ENCODE measurements around the gene MRFAP1L1.

Gene MRFAP1L1

GRCh38 chr4:6687947-6688878 lies 21.5 kb downstream of the MRFAP1L1 start:
- no peak overlapping the region for H3K4me3 ChIP-seq (ENCODE audit: low read depth, low read length)
- peak; percentile 47 for TF ChIP-seq CTCF (IDR thresholded peaks at IDR 0.05; ENCODE audit: control insufficient read depth, extremely low read depth, insufficient read depth)
- DNase-seq (ENCODE audit: low read depth) = peak; percentile 92

- no peak for DNase-seq (ENCODE audit: low read depth)
- TF ChIP-seq CTCF (IDR thresholded peaks at IDR 0.05; ENCODE audit: control insufficient read depth, extremely low read depth, insufficient read depth) = no peak
These were observed 23.4 kb downstream of the MRFAP1L1 start for GRCh38 chr4:6686104-6686787.

GRCh38 chr4:6684656-6685055 lies 25.0 kb downstream of the MRFAP1L1 start:
- H3K4me3 ChIP-seq (ENCODE audit: low read depth, low read length) = no peak overlapping the region
- no peak for DNase-seq (ENCODE audit: low read depth)
- TF ChIP-seq CTCF (IDR thresholded peaks at IDR 0.05; ENCODE audit: control insufficient read depth, extremely low read depth, insufficient read depth) = no peak

More at GRCh38 chr4:6686104-6686787, 23.4 kb downstream of the MRFAP1L1 start:
- no peak overlapping the region for H3K4me3 ChIP-seq (ENCODE audit: low read depth, low read length)

GRCh38 chr4:6682862-6683590 lies 26.6 kb downstream of the MRFAP1L1 start:
- no peak overlapping the region for H3K4me3 ChIP-seq (ENCODE audit: low read depth, low read length)
- no peak for DNase-seq (ENCODE audit: low read depth)
- TF ChIP-seq CTCF (IDR thresholded peaks at IDR 0.05; ENCODE audit: control insufficient read depth, extremely low read depth, insufficient read depth) = no peak

- DNase-seq (ENCODE audit: low read depth) = no peak
- no peak overlapping the region for H3K4me3 ChIP-seq (ENCODE audit: low read depth, low read length)
- TF ChIP-seq CTCF (IDR thresholded peaks at IDR 0.05; ENCODE audit: control insufficient read depth, extremely low read depth, insufficient read depth) = peak; percentile 46
These were observed 28.5 kb downstream of the MRFAP1L1 start for GRCh38 chr4:6681191-6681590.

- no peak for DNase-seq (ENCODE audit: low read depth)
- no peak overlapping the region for H3K4me3 ChIP-seq (ENCODE audit: low read depth, low read length)
- no peak for TF ChIP-seq CTCF (IDR thresholded peaks at IDR 0.05; ENCODE audit: control insufficient read depth, extremely low read depth, insufficient read depth)
These were observed 29.2 kb downstream of the MRFAP1L1 start for GRCh38 chr4:6680372-6681034.

All from LNCaP clone FGC (cell line).